ENCODE measurements around the gene NBEAL2.

NBEAL2 gene

DNA sequence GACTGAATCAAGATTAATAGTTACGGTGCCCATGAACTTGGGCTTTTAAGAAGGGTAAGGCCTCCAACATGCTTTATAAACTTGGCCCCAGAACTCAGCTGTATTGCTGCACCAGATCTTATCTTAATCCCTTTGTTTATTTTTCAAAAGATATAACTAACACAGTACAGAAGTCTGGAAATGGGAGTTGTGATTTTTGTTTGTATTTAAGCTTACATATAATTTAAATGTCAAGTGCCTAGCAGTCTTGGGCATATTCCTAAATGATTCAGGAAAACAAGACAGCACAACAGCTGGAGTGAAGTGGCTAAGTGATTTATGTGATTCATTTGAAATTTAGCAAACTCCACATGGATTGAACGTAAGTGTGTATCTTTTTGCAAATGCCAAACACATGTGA is 56.2 kb downstream of the NBEAL2 start:
- H3K36me3 ChIP-seq (ENCODE audit: control insufficient read depth in 2 of 2, insufficient read depth in 1 of 2, low read length in 2 of 2), result peaks cover 20 to 59% of the 10 kb centered on the region in 2 experiments
- 0 out of 2 replicates have a peak, but pooled peaks have one; percentile 20 for TF ChIP-seq SP7 (tag by site-specific recombination; IDR thresholded peaks at IDR 0.05)
- no peak for TF ChIP-seq ZNF132 (tag by site-specific recombination; IDR thresholded peaks at IDR 0.05; ENCODE audit: borderline replicate concordance)
- TF ChIP-seq HOXC10 (CRISPR knock-in tag; IDR thresholded peaks at IDR 0.05), result no peak
- no peak for TF ChIP-seq ZNF621 (tag by site-specific recombination; IDR thresholded peaks at IDR 0.05)
- TF ChIP-seq, protein P1, sequence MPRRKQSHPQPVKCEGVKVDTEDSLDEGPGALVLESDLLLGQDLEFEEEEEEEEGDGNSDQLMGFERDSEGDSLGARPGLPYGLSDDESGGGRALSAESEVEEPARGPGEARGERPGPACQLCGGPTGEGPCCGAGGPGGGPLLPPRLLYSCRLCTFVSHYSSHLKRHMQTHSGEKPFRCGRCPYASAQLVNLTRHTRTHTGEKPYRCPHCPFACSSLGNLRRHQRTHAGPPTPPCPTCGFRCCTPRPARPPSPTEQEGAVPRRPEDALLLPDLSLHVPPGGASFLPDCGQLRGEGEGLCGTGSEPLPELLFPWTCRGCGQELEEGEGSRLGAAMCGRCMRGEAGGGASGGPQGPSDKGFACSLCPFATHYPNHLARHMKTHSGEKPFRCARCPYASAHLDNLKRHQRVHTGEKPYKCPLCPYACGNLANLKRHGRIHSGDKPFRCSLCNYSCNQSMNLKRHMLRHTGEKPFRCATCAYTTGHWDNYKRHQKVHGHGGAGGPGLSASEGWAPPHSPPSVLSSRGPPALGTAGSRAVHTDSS (tag by site-specific recombination; IDR thresholded peaks at IDR 0.05), result no peak
- peak; percentile 82 for TF ChIP-seq WT1 (tag by site-specific recombination; IDR thresholded peaks at IDR 0.05)
- TF ChIP-seq, protein P2, sequence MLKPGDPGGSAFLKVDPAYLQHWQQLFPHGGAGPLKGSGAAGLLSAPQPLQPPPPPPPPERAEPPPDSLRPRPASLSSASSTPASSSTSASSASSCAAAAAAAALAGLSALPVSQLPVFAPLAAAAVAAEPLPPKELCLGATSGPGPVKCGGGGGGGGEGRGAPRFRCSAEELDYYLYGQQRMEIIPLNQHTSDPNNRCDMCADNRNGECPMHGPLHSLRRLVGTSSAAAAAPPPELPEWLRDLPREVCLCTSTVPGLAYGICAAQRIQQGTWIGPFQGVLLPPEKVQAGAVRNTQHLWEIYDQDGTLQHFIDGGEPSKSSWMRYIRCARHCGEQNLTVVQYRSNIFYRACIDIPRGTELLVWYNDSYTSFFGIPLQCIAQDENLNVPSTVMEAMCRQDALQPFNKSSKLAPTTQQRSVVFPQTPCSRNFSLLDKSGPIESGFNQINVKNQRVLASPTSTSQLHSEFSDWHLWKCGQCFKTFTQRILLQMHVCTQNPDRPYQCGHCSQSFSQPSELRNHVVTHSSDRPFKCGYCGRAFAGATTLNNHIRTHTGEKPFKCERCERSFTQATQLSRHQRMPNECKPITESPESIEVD (tag by site-specific recombination; IDR thresholded peaks at IDR 0.05), result peak; percentile 69
- peak; percentile 63 for TF ChIP-seq OSR2 (tag by site-specific recombination; IDR thresholded peaks at IDR 0.05)
- TF ChIP-seq IKZF3 (tag by site-specific recombination; IDR thresholded peaks at IDR 0.05), result 0 out of 2 replicates have a peak, but pooled peaks have one; percentile 34
- TF ChIP-seq, protein P3, sequence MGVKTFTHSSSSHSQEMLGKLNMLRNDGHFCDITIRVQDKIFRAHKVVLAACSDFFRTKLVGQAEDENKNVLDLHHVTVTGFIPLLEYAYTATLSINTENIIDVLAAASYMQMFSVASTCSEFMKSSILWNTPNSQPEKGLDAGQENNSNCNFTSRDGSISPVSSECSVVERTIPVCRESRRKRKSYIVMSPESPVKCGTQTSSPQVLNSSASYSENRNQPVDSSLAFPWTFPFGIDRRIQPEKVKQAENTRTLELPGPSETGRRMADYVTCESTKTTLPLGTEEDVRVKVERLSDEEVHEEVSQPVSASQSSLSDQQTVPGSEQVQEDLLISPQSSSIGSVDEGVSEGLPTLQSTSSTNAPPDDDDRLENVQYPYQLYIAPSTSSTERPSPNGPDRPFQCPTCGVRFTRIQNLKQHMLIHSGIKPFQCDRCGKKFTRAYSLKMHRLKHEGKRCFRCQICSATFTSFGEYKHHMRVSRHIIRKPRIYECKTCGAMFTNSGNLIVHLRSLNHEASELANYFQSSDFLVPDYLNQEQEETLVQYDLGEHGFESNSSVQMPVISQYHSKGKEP (tag by site-specific recombination; IDR thresholded peaks at IDR 0.05), result 0 out of 2 replicates have a peak, but pooled peaks have one; percentile 16
- peak; percentile 46; the same call in 1 of the 2 replicates for TF ChIP-seq FEZF1 (tag by site-specific recombination; IDR thresholded peaks at IDR 0.05)
- TF ChIP-seq, protein P4, sequence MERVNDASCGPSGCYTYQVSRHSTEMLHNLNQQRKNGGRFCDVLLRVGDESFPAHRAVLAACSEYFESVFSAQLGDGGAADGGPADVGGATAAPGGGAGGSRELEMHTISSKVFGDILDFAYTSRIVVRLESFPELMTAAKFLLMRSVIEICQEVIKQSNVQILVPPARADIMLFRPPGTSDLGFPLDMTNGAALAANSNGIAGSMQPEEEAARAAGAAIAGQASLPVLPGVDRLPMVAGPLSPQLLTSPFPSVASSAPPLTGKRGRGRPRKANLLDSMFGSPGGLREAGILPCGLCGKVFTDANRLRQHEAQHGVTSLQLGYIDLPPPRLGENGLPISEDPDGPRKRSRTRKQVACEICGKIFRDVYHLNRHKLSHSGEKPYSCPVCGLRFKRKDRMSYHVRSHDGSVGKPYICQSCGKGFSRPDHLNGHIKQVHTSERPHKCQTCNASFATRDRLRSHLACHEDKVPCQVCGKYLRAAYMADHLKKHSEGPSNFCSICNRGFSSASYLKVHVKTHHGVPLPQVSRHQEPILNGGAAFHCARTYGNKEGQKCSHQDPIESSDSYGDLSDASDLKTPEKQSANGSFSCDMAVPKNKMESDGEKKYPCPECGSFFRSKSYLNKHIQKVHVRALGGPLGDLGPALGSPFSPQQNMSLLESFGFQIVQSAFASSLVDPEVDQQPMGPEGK (tag by site-specific recombination; IDR thresholded peaks at IDR 0.05), result no peak
- no peak overlapping the region; the same call in 1 of the 2 replicates for H3K27ac ChIP-seq (ENCODE audit: extremely low read depth, low read depth, low read length)
- POLR2A ChIA-PET, result interaction anchor here (0.6 kb wide), 1 partner anchor 59 kb away, joined by 3 read pairs; no protein-coding TSS in a partner anchor
- H3K4me1 ChIP-seq (ENCODE audit: control insufficient read depth, insufficient read depth, low read length), result peaks cover 5% of the 10 kb centered on the region; the same call in 1 of the 2 replicates
- H3K4me3 ChIP-seq (ENCODE audit: low read depth, low read length), result no peak overlapping the region
- CTCF ChIA-PET, result no interaction called here
- H3K9me3 ChIP-seq (ENCODE audit: control insufficient read depth, insufficient read depth, low read depth, low read length), result no peaks in the 10 kb centered on the region

DNA sequence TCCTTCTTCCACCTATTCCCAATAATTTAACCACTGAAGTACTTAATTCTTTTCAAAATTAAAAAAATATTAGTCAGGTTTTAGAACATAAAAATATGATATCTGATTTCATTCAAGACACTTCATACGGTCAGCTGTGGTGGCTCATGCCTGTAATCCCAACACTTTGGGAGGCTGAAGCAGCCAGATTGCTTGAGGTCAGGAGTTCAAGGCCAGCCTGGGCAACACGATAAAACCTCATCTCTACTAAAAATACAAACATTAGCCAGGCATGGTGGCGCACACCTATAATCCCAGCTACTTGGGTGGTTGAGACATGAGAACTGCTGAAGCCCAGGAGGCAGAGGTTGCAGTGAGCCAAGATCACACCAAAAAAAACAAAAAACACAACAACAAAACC is 56.7 kb downstream of the NBEAL2 start:
- H3K4me1 ChIP-seq (ENCODE audit: control insufficient read depth, insufficient read depth, low read length), result peaks cover 5% of the 10 kb centered on the region; the same call in 1 of the 2 replicates
- no peak overlapping the region for H3K27ac ChIP-seq (ENCODE audit: extremely low read depth, low read depth, low read length)
- TF ChIP-seq BCL11A (tag by site-specific recombination; IDR thresholded peaks at IDR 0.05; ENCODE audit: low read depth) (no peak), ZNF48 (tag by site-specific recombination; IDR thresholded peaks at IDR 0.05) (no peak), ZNF626 (tag by site-specific recombination; IDR thresholded peaks at IDR 0.05) (no peak), KLF8 (tag by site-specific recombination; IDR thresholded peaks at IDR 0.05) (no peak), ZNF433 (tag by site-specific recombination; IDR thresholded peaks at IDR 0.05; ENCODE audit: low read depth) (no peak), ZNF354C (tag by site-specific recombination; IDR thresholded peaks at IDR 0.05; ENCODE audit: borderline replicate concordance, low read depth) (no peak), ZFP37 (tag by site-specific recombination; IDR thresholded peaks at IDR 0.05) (no peak), TCF7L2 (IDR thresholded peaks at IDR 0.05; ENCODE audit: borderline replicate concordance, low read depth, low read length) (no peak), ZSCAN30 (tag by site-specific recombination; IDR thresholded peaks at IDR 0.05) (no peak)
- TF ChIP-seq, protein P5, sequence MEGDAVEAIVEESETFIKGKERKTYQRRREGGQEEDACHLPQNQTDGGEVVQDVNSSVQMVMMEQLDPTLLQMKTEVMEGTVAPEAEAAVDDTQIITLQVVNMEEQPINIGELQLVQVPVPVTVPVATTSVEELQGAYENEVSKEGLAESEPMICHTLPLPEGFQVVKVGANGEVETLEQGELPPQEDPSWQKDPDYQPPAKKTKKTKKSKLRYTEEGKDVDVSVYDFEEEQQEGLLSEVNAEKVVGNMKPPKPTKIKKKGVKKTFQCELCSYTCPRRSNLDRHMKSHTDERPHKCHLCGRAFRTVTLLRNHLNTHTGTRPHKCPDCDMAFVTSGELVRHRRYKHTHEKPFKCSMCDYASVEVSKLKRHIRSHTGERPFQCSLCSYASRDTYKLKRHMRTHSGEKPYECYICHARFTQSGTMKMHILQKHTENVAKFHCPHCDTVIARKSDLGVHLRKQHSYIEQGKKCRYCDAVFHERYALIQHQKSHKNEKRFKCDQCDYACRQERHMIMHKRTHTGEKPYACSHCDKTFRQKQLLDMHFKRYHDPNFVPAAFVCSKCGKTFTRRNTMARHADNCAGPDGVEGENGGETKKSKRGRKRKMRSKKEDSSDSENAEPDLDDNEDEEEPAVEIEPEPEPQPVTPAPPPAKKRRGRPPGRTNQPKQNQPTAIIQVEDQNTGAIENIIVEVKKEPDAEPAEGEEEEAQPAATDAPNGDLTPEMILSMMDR (tag by site-specific recombination; IDR thresholded peaks at IDR 0.05), result no peak
- H3K4me3 ChIP-seq (ENCODE audit: low read depth, low read length), result no peak overlapping the region
- H3K36me3 ChIP-seq (ENCODE audit: control insufficient read depth in 2 of 2, insufficient read depth in 1 of 2, low read length in 2 of 2), result peaks cover 22 to 63% of the 10 kb centered on the region in 2 experiments
- ChIA-PET POLR2A (no interaction called here), CTCF (no interaction called here)
- no peaks in the 10 kb centered on the region for H3K9me3 ChIP-seq (ENCODE audit: control insufficient read depth, insufficient read depth, low read depth, low read length)

Measured in HEK293 (cell line).